ENCODE results near the gene HAUS3.
"Not testable (repeated sequence)": the region's sequence is repeated elsewhere in the genome, so short reads cannot be mapped to it uniquely, and the experiment has no call there.

The HAUS3 gene

DNA sequence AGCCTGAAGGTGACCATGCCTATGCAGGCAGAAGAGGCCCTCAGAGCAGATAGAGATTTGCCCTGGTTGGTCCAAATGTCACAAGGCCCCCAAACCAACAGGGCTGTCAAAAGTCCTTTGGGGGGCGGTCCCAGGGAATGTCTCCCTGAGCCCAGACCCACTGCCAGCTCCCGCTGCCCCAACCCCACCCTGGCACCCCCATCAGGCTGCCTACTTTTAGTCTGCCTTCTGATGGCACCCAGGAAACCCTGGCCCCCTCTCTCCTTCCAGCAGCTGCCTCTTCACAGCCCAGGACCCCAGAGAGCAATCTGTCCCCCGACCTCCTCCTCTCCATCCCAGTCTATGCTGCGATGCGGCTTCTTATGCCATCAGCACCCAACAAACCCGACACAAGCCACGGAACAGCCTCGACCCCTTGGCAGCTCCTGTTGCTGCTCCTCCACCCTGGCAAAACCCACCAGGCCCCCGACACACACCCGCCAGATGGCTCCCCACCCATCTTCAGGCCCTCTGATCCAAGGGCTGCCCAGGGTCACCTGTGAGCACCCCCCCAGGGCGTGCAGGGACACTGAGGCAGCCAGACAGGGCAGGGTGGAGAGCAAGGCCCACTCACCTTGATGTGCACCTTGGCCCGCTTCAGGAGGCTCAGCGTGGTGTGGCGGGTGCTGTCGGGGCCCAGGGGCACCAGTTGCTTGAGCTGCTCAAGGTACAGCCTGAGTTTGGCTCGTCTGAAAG is 10.0 kb upstream of the HAUS3 start:
- DNase-seq (ENCODE audit: low spot score) = no peak

DNA sequence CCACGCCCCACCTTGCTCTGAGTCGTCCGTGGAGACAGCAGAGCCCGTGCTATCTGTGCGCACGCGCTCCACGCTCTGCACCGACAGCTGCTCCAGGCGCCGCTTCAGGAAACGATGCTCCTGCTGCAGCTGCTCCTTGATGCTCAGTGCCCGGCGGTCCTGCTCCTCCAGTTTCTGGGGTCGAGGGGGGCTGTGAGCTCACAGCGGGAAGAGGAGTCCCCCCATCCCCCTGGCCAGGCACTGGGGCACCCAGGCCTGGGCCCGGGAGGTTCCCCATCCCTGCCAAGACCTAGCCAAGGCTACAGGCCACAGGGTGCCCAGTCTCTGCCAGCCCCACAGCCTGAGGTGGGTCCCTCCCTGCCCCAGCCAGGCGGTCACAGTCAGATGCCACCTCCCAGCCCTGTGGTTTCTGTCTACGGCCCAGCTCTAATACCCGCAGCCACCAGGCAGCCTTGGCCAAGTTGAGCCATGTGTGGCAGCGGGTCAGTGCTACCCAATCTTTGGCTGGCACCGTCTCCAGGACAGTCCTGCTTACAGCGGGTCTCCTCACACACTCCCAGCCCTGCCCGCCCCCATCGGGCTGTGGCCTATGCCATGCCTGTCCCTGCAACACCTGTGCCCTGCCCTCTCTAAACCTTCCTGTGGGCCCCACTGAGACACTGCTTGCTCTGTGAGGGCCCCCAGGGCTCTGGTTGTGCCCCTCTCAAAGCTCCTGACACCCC is 9.3 kb upstream of the HAUS3 start:
- DNase-seq (ENCODE audit: low spot score) = no peak

GRCh38 chr4:2250357-2251072 is 8.6 kb upstream of the HAUS3 start:
- DNase-seq (ENCODE audit: low spot score) = no peak

- DNase-seq (ENCODE audit: low spot score) = no peak
These were observed 7.8 kb upstream of the HAUS3 start for GRCh38 chr4:2249526-2250356.

- no peak for DNase-seq (ENCODE audit: low spot score)
These were observed 6.9 kb upstream of the HAUS3 start for GRCh38 chr4:2248821-2249261.

DNA sequence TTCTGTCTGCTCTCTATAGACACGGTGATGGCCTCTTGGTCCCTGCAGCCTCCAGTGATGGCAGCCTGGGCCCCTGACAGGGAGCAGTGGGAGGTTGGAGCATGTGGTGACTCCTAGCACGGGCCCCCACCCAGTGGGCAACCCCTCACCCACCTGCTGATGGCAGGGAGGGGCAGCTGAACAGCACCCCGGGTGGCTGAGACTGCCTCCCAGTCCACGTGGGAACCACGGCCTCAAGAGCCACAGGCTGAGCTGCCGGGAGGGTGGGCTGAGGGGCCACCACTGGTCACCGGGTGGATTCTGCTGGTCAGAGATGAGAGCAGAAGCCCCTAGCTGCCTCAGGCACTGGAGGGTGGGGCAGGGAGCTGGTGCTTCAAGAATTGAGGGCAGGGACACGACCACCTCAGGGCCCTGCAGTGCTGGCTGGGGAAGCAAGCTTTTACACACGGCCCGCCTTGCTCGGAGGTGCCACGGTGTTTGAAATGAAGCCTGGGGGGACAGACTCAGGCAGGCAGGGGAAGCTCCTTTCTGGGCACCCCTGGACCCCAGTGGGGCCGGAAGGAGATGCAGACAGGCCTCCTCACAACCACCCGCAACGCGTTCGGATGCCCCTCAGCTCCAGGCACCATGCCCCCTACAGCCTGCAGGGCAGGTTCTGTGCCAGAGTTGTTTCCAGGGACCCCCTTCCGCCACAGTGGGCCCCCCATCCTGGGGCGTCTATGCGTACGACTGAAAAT is 6.3 kb upstream of the HAUS3 start:
- no peak for DNase-seq (ENCODE audit: low spot score)

DNA sequence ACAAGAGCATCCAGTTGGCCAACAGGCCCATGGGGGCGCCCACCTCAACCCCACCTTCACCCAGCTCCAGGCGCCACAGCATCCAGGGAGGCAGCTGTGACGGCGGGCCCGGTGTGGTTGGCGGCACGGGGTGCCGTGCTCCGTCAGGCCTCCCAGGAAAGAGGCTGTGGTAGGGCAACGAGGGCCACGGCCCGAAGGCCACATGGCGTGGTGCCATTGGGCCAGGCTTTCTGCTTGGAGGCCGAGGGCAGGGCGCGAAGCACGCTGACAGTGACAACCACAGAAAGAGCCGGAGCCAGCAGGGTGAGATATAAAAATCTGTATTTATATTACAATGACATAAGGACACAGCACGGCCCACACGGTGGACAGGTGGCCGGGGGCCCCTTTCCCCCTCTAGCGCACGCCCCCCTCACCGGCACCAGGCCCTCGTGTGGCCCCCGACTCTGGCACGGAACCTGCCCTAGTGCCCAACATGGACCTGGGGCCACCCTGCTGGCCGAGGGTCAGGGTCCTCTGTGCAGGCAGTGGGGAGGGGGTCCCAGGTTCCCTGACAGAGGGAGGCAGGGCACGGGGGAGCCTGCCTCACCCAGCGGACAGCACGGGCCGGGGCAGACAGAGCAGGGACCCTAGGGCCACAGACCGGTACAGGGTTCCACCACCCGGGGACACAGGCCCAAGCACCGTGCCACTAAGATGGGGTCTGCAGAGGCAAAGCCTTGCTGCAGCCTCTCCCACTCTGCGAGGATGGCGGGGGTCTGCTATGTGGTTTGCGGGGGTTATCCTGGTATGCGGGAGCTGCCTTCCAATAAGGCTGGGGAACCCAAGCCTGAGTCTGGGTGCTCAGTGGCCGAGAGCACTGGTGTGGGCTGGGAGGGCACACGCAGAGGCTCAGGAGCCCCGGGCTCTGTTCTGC is 5.5 kb upstream of the HAUS3 start:
- no peak for DNase-seq (ENCODE audit: low spot score)

- no peak for DNase-seq (ENCODE audit: low spot score)
These were observed 4.6 kb upstream of the HAUS3 start for GRCh38 chr4:2246384-2247127.

- no peak for DNase-seq (ENCODE audit: low spot score)
These were observed 3.9 kb upstream of the HAUS3 start for GRCh38 chr4:2245787-2246275.

DNA sequence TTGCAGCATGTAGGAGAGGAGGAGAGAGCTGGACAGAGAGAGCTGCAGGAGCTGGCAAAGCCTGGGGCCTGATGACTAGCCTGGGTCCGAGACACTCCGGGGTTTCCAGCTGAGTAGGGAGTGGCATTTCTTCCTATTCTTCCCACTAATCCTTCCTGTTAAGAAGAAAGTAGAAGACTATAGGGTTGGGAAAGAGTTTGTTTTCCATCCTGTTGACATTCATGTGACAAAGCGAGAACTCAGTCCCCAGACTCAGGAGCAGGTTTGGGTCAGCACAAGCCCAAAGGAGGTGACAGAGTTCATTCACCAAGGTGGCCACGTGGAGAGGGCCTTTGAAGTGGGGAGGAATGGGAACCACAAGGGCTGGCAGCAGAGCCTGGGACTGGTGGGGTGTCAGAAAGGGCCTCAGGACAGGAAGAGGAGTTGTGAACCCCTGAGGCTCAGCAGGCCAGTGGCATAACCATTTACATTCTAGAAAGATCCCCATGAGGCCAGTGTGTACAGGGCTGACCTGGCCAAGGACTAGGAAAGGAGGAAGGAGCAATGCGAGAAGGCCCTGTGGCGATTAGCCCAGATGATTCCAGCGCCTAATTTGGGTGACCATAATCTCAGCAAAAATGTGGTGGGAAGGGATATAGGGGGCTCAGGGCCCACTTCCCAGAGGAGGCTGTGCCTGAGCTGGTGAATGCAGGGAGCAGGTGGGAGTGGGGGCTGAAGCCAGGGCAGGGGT is 3.3 kb upstream of the HAUS3 start:
- no peak for DNase-seq (ENCODE audit: low spot score)

DNA sequence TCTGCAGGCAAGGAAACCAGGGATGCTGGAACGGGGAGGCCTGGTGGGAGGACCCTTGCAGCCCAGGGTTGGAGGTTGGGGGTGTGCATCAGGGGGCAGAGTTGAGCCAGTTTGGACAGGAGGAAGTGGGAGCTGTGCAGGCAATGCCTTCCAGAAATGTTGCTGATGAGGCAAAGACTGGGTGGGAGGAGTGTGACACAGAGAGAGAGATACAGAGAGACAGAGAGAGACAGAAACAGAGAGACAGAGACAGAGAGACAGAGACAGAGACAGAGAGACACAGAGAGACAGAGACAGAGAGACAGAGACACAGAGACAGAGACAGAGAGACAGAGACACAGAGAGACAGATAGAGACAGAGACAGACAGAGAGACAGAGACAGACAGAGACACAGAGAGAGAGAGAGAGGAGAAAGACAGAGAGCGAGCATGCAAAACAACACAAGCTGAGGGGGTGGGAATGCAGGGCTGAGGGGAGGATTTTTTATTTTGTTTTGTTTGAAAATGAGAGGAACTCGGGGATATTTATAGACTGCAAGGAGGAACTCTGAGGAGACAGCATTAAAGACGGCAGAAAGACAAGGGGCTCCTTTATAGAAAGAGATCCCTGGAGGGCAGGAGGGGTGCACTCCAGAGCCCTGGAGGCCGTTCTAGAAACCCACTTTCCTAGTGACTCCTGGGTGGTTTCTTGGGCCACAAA is 1.9 kb upstream of the HAUS3 start:
- DNase-seq (ENCODE audit: low spot score) = no peak

- no peak for DNase-seq (ENCODE audit: low spot score)
These were observed 918 bp downstream of the HAUS3 start for GRCh38 chr4:2241003-2241402.

DNA sequence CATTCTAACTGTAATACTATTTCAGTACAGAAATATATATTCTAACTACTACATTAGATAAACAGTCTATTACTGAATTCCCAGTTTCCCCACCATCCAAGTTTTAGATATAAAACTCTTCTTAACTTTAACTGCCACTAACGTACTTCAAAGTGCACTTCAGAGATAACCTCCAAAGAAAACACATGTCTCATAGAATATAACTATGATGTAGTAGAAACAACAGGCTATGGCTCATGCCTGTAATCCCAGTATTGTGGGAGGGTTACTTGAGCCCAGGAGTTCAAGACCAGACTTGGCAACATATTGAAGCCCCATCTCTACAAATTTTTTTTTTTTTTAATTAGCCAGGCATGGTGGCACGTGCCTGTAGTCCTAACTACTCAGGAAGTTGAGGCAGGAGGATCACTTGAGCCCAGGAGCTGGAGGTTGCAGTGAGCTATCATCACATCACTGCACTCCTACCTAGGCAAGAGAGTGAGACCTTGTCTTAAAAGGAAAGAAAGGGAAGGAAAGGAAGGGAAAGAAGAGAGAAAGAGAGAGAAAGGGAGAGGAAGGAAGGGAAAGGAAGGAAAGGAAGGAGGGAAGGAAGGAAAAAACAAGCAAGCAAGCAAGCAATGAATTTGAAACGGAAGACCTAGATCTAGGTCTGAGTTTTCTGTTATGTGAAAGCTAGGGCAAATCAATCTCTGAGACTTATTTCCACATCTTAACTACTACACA is 4.8 kb downstream of the HAUS3 start:
- DNase-seq (ENCODE audit: low spot score) = no peak

DNA sequence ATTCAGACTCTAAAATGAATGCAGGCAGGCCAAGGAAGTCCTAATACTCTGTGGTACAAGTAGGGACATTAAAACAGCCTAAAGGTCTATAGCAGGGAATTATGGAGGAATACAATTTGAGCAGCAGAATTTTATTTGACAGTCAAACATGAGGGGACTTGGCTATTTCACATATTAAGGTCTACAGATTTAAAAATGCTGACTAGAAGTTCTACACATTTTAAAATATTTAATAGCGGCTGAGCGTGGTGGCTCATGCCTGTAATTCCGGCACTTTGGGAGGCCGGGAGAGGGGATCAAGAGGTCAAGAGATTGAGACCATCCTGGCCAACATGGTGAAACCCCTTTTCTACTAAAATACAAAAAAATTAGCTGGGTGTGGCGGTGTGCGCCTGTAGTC is 10.8 kb downstream of the HAUS3 start:
- no peak for DNase-seq (ENCODE audit: low spot score)

GRCh38 chr4:2226261-2226660 is 15.7 kb downstream of the HAUS3 start:
- DNase-seq (ENCODE audit: low spot score) = no peak

GRCh38 chr4:2222838-2223237 is 19.1 kb downstream of the HAUS3 start:
- DNase-seq (ENCODE audit: low spot score) = no peak

- not testable (repeated sequence) for DNase-seq (ENCODE audit: low spot score)
These were observed 20.5 kb downstream of the HAUS3 start for GRCh38 chr4:2221378-2221777.
